Measurements from ENCODE around the gene BHLHA15. TPM values are rescaled to one million over a fixed set of nuclear protein-coding genes. Genes with fewer than 3 reads are reported as not detected.

BHLHA15 gene
- total and polyA plus RNA-seq, 2 of the 8 experiments (the other 6 are each of a cell fraction or from before 2014, with no cell fraction given) = 1.1 to 2.7 TPM

GRCh38 chr7:98168181-98168903 is 42.9 kb upstream of the BHLHA15 start (continued):
- TF ChIP-seq ATF3 (IDR thresholded peaks at IDR 0.05; ENCODE audit: insufficient read depth, low read depth, low read length) (0 out of 2 replicates have a peak, but pooled peaks have one; percentile 16), TBP (IDR thresholded peaks at IDR 0.05; ENCODE audit: low read depth, low read length) (no peak), TCF12 (IDR thresholded peaks at IDR 0.05; ENCODE audit: low read depth, low read length) (0 out of 2 replicates have a peak, but pooled peaks have one; percentile 42), JUND (IDR thresholded peaks at IDR 0.05; ENCODE audit: low read length) (peak; percentile 97), JUN (IDR thresholded peaks at IDR 0.05; ENCODE audit: low read depth, low read length) (peak; percentile 80)

Measured in H1 (cell line).